ENCODE data around the gene MED17.

MED17 gene

DNA sequence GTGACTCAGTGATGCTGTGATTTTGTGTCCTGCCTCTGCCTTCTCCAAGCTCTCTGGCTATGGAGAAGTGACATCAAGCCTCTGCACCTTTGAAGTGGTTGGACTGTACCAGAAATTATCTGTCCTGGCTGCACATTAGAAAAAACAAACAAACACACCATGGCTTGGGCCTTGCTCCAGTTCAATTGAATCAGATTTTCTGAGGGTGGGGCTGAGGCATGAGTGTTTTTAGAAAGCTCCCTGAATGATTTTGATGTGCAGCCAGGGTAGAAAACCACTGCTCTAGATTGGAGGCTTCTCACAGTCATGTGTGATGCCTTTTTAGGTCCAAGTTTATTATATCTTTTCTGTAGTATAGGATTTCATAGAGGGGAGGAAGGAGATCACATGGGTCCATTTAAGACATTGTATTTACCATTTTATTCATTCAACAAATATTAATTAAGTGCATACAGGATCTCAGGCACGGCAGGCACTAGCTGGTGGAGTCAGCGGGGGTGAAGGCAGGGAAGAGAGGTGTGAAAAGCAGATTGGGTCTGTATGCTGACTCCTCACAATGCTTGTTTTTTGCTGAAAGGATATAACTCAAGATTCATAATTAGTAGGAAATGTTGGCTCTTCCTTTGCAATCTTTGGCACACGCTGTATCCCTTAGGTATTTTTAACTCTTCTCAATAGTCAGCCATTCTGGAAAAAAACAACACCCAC, 73.5 kb downstream of the MED17 start:
- no peak for DNase-seq

DNA sequence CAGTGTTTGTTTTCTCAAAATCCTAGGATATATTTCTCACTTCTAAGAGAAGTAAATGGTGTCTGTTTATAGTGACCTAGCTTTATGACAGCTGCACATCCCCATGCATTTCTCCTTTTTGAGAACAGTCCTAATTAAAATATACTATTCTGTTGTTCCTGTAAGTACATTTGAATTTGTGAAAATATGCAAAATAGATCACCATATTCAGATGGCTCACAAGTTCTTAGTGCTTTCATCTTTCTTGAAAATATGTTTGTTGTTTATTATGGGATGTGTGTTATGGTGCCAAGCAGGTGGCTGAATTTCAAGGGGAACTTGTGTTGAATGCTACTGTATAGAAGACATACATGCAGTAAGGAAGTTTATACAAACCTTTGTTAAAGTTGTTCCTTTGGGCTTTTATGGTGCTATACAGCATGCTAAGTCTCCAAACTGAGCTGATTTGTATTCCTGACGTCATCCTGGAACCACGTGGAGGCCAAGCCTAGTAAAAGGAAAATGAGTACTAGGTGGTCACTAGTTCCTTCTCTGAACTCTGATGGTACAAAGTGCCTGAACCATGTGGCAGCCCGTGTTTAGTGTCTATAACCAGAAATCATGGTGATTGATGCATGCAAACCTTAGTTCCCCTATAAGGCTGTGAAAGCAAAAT, 74.2 kb downstream of the MED17 start:
- DNase-seq: no peak

DNA sequence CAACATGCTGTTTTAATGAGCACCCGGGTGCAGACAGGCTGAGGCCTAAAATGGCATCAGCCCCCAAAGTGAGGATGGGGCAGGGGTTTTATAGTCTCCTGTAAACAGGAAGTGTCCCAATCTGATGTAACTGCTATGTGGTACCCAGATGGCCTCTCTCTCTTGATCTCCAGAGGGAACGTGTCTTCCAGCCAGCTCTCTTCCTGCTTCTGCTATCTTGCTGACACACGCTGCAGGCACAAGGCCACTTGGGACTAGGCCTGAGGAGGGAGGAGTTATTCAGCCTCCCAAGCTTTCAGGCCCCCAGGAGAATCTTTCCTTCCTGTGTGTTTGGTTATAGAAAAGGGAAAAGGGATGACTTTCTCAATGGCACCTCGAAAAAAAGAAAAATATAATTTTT, 77.7 kb downstream of the MED17 start:
- no peak for DNase-seq
